Stimulated activated CD8-positive, alpha-beta memory T cell treated with anti-CD3 and anti-CD28 coated beads, Interleukin-2, amount 100 ng/mL, for 48 hours (primary cell): ENCODE results near the gene SBF1.
A peak's percentile ranks its signal among the peaks of the same experiment; 100 is the strongest.

ENCODE experiments used
- DNase-seq, 2 donors: peaks; one replicate each; pipeline ENCODE4 v3.0.0-alpha.2; 2020; ENCODE audit warnings: low read depth in 2 of 2

SBF1 gene

GRCh38 chr22:50465066-50465930 is 9.5 kb downstream of the SBF1 start:
- no peak for DNase-seq

DNA sequence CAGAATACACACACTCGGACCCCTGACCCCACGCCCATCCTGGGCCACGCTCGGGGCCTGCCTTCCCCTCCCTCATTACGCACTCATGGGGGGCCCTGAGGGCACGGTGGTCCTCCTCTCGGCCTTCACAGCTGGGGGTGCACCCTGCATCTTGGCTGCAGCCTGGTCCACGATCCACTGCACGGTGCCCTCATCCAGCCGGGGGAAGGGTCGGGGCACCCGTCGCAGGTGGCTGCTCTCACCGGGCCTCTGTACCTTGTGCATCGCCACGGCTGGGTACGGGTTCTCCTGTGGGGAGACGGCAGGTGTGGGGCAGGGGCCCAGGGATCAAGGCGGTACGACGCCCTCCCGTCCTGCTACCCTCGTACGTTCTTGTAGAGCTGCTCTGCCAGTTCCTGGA is 10.4 kb downstream of the SBF1 start:
- DNase-seq: no peak

DNA sequence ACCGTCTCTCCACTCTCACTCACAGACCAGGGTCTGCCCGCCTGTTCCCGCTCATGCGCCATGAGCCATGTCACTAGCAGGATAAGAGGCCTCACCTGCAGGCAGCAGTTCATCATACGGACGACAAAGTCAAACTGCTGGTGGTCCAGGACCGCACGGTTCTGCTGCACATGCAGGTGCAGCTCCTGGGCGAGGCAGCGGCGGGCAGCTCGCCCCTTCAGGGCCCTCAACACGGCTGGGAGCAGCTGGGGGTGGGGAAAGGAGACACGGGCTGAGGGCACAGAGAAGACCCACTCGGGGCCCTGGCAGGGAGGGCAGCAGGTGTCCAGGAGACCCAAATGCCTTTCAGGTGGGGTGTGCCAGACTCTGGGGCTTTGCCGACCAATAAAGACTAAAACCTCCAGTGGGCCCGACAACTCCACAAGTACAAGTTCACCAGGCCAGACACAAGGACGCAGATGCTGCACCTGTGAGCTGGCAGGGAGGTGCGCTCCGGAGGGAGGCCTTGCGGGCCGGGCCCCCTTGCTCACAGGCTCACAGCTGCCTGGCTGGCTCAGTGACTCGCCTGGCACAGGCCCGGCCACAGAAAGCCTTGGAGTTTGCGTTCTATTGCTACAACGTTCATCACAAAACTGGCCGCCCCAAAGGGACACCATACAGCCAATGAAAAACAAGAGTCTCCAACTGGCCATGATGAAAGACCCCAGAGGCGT is 11.5 kb downstream of the SBF1 start:
- DNase-seq: no peak

- no peak for DNase-seq
Observed at GRCh38 chr22:50461979-50462540, 12.8 kb downstream of the SBF1 start.

GRCh38 chr22:50461536-50461935 is 13.3 kb downstream of the SBF1 start:
- no peak for DNase-seq

- DNase-seq: no peak
Observed at GRCh38 chr22:50460938-50461337, 13.9 kb downstream of the SBF1 start.

- no peak for DNase-seq
Observed at GRCh38 chr22:50459496-50460140, 15.2 kb downstream of the SBF1 start.

GRCh38 chr22:50459016-50459415 is 15.8 kb downstream of the SBF1 start:
- DNase-seq: no peak

DNA sequence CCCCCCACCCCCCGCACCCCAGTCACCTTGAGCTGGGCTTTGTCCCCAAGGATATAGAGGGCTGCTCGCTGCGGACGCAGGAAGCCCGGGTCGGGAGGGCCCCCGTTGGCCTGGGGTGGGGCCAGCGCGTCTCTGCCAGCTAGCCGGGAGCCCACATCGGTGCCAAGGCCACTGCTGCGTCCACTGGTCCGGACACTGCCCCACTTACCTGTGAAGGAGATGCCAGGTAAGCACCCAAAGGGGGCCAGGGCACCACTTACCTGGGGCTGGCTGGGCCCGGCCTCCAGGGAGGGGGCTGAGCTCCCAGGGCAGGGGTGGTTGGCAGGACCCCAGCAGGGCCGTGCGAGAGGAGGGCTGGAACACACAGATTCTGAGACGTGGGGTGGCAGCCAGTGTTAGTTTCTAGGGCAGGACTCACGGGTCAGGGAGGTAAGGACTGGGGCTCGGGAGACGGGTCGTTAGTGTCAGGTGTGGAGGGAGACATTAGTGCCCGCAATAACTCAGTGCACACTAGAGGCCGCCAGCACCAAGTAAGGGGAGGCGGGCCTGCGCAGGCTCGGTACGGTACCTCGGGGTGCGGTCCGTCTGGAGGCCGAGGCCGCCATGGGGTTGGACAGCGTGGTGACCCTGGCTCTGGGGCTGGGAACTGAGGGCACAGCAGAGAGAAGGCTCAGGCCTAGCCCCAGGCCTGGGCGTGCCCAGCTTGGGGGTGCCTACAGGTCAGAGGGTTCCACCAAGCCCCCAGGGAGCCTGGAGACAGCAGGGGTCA is 18.2 kb downstream of the SBF1 start:
- no peak for DNase-seq

GRCh38 chr22:50456026-50456425 is 18.8 kb downstream of the SBF1 start:
- no peak for DNase-seq

DNA sequence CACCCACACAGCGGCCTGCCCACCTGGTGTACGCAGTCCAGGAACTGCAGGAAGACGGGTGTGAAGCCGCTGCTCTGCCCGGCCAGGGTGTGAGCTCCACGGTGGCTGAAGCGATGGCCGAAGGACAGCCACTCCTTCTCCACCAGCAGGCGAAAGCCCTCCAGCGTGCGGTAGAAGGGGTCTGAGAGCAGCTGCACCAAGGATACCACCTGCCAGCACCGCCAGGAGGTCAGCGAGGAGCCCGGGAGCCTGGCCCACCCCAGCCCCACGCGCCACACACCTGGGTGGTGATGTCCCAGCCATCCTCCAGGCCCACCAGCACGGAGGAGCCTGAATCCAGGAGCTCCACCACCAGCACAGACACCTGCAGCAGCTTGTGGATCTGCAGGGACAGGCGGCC is 19.6 kb downstream of the SBF1 start:
- DNase-seq: no peak

- no peak for DNase-seq
Observed at GRCh38 chr22:50454556-50455075, 20.2 kb downstream of the SBF1 start.

GRCh38 chr22:50452649-50453048 is 22.2 kb downstream of the SBF1 start:
- DNase-seq: no peak

DNA sequence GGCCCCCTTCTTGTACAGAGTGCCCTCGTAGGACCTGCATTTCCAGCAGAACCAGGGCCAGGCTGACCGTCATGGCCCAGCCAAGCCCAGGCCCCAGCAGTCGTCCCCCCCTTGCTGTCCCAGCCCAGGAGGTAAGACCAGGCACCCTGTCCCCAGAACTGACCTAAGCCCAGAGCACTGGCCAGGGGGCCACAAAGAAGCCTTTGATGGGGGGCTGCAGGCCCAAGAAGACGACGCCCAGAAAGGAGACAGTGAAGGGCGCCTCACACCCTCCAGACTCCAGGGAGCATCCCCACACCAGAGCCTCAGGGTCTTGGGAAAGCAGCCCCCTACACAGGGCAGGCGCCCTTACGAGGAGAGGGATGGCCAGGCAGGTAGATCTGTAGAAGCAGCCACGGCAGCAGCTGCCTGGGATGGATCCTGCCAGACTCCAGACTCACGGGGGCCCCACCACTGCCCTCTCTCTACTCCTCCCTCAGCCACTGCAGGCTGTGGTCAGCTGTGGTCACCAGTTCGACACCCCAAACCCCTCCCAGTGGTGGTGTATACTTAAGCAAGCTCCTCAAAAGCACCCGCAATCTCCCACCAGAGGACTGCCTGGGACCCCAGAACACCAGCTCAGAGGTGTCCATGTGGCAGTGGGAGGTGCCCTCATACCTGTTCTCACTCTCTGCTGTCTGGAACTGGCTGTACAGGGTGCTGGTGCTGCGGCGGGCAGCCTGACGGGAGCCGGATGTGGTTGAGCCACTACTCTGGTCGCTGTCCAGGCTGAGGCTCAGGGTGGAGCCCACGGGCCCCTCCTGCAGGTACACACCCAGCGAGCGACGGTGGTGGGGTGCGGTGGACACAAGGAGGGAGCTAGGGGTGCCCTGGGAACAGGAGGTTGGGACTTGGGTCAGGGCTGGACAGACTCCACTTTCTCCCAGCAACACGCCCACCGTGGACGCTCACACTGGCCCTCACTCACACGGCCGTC is 27.0 kb downstream of the SBF1 start:
- no peak for DNase-seq

DNA sequence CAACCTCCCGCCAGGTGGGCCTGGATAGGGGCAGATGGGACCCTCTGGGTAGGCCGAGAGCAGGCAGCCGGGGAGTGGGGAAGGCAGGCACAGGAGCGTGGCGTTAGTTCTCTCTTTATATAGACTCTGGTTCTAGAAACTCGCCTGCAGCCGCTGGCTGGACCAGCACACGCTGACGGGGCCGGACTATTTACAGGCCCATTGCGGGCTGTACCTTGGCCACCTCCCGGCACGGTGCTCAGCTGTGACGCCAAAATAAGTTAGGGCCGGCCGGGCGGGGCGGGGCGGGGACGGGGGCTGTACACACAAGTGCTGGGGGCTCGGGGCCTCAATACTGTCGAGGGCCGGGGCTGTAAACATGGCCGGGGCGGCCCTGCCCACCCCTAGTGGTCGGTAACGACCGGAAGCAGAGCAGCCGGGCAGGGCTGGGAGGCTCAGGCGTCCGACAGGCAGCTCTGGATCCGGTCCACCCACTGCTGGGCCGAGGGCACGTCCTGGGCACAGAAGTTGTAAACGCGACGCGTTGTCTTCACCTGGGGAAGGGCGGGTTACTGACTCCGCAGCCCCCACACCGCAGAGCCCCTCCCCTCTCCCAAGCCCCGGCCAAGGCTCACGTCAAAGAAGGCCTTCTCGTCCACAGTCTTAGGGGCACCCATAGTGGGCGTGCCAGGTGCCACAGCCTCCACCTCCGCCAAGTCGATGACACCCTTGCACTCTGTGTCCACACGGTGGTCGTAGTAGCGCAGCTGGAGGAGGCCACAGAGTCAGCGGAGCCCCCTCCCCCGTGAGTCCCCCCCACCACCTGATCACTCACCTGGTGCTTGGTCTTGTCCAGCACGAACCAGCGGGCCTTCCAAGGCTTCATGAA is 27.9 kb downstream of the SBF1 start:
- DNase-seq: no peak

- DNase-seq: no peak
Observed at GRCh38 chr22:50445880-50446707, 28.7 kb downstream of the SBF1 start.

DNA sequence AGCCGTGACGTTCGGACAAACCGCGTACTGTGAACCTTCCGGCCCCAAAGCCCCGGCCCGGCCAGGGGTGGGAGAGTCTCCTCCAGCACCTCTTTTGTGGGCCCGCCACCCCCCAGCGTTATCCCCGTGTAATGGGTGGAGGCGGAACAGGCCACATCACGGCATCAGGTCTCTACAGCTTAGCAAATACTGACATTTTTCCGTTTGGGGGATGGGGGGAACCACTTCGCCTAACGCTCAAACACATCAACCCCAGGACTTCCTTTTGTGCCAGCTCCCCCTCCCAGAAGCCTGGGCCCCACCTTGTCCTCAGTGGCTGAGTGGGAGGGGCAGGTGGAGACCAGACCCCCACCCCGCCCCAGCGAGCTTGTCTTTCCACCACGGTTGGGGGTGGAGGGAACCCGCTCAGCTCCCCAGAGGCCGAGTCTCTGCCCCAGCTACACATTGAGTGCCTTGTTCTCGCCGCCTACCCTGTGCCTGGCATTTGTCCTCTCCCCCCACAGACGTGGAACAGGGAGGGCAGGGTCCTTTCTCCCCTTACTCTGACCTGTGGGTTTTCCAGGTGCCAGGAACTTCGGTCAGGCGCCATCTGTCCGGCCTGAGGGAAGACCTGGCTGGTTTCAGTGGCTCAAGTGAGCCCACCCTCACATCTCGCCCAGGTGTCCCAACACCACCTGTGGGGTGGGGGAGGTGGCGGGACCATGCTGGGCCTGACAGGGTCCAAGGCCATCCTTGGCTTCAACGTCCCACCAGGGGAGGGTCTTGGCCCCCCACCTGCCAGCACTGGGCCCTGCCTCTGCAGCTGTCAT is 29.6 kb downstream of the SBF1 start:
- peak in 1 of 2 donors; percentile 26 for DNase-seq
